NCI-H1694 treated with DMSO at 0.1 percent for 48 hours (cell line): ENCODE measurements around the gene CRTC1.

Source experiments
- DNase-seq: peaks from one replicate; lab custom pipeline; 2025; lab: John Stamatoyannopoulos, UW

CRTC1 gene

DNA sequence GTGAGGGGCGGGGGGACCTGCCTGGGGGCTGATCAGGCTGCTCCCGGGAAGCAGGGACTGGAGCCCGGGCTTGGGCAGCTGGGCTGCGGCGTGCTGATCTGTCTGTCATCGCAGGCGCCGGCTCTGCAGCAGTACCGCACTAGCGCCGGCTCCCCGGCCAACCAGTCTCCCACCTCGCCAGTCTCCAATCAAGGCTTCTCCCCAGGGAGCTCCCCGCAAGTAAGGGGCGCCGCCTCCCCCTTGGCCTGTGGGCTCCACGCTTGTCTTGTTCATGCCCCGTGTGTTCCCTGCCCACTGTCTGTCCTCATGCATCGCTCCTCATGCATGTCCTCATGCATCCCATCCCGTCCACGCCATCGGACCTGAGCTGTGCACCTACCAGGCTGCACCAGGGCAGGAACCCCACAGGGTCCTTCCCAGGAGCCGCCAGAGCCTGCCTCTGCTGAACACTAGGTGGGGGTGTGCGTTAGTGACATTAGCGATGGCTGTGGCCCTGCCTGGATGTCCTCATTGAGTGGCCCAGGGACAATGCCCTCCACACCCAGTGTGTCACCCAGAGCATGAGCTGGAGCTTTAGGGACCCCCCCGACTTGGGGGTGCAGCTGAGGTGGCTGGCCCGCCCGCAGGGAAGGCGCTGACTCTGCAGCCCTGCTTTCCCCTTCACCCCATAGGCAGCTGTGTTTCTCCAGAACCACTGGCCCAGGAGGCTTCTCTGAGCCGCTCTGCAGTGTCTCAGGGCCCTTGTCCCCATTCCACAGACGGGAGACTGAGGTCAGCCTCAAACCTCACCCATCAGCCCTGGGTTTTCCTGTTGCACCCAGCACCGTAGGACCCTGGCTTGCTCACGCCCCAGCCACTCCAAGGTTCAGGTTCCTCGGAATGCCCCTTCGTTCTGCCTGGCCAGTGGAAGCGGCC is 88.1 kb downstream of the CRTC1 start:
- no peak for DNase-seq

DNA sequence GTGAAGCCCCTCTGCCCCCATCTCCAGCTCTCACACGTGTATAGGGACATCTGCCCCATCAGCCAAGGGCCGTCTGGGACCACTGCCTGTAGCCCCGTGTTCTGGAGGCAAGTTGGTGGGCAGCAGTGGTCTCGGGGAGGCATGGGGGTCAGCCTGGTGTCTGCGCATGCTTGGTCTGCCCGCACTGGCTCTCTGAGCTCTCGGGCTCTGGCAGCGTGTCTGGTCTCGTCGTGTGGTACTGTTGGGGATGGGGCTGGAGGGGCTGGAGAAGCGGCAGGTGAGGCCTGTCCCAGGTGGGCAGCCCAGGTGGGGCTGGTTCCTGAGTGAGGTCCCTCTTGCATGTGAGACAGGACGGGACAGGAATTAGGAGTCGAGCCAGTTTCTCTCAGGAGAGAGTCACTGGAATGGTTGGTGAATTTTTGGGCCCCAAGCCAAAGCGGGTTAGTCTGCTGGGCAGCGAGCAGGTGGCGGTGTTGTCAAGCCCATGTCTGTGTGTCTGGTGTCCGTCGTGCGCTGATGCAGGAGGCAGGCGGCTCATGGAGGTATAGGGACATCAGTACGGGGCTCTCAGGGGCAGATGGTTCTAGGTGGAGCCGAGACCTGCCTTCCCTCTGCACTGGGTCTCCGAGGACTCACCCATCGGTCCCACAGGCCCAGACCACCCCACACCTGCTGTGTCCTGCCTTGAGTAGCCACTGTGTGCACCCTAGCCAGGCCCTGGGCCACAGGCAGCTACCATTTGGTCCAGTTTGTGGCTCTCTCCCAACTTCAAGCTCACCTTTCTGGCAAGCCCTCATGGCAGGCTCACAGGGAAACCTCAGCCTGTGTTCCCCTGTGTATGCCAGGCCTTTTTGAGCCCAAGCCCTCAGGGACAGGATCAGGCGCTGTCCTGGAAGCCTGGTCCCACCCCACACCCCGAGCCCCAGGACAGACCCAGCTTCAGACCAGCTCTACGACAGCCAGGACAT is 89.4 kb downstream of the CRTC1 start:
- DNase-seq, result no peak

DNA sequence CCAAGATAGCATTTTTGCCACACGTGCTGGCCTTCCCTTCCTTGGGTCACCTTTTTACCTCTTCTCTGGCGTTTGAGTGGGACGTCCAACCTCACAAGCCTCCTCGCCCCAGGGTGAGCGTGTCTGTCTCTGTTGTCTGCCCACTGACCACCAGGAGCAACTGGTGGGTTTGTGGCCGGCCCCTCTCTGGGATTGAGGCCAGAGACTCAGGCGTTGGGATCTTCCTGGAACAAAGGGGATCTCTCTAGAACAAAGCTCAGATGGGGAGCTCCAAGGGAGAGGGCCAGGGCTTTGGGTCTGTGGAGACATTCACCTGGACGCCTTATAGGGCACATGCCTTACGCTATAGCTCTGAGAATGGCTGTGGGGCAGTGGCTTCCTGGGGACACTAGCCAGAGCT is 90.2 kb downstream of the CRTC1 start:
- DNase-seq, result no peak

DNA sequence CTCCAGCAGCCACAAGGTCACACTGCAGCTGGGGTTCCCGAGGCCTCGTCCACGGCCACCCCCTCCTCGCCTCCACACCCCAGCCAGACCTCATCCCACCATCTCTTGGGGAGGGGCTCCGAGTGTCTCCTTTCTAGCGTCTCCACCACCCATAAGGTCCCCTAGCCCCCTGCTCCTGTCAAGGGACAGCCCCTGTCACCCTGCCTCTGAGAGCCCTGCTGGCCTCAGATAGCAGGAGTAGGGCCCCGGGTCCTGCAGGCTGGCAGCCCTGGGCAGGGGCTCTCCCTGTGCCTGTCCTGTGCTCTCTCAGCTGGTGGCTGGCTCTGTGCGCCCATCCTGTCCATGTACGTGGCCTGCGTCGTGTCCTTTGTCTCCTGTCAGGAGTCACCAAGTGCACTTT is 90.6 kb downstream of the CRTC1 start:
- no peak for DNase-seq

DNA sequence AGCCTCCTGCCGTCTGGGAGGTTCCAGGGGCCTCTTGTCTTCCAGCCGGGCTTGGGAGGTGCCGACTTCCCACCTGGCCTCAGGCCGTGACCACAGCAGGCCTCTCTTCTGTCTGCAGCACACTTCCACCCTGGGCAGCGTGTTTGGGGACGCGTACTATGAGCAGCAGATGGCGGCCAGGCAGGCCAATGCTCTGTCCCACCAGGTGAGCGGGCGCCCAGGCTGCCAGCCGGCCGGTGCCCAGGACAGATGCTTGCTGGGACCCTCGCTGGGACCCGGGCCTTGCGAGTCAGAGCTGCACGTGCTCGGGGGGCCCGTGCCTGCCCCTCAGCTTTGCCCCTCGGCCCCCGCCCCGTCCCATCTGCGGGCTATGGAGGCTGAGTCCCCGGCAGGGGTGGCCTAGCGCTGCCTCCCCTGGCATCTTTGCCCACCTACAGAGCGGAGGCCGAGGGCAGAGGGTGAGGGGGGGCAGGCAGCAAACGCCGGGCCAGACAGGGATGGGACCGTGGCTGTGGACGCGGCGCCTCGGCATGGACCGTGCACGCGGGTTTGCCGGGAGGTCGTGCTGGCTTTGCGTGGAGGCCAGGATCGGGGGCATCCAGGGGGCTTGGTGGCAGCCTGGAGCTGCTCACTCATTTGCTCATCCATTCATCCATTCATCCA is 91.4 kb downstream of the CRTC1 start:
- no peak for DNase-seq

DNA sequence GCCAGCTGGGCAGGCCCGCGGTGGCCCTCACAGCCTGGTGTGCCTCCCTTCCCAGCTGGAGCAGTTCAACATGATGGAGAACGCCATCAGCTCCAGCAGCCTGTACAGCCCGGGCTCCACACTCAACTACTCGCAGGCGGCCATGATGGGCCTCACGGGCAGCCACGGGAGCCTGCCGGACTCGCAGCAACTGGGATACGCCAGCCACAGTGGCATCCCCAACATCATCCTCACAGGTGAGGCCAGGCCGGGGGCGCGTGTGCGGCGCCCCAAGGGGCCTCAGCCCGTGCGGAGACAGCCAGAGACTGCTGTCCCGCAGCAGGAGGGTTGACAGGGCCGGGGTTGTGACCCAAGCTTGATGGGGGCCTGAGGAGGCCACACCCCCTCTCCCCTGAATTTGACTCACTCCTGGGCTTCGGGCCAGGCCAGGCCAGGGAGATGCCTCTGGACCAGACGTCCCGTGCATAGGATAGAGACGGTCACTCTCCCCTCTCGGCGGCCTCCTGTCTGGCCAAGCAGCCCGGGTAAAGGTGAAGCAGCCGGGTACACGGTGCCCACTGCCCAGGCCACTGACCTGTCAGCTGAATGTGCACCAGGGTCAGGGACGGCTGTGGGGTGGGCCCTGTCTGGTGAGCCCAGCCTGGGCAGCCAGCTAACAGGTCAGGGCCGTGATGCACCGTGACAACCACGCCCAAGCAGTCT is 92.3 kb downstream of the CRTC1 start:
- no peak for DNase-seq

DNA sequence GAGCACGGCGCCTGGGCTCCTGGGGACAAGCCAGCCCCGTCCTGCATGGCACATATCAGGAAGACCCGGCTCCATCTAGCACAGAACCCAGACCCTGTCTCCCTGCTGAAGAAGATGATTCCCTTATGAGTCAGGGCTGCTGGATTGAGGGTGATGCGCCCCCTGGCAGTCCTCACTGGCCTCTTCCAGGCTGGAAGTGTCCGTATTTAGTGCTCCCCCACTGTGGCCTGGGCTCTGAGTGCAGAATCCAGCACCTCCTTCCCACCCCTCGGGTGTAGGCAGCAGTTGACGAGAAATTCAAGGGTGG is 92.8 kb downstream of the CRTC1 start:
- DNase-seq, result no peak

DNA sequence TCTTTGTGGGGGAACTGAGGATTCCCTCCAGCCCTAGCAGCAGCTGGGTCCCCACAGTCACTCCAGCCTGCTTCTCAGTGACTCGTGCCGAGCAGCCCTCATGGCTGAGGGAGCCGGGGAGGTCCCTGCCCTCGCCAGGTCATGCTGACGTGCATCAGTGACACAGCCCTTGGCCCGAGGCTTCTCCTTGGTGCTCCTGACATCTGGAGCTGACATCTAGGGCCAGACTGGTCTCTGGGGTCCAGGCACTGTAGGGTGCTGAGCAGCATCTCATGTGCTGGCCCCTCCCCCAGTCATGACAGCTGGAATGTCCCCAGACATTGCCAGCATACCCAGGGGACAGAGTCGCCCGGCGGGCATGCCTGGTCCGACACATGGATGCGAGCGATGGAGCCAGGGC is 93.3 kb downstream of the CRTC1 start:
- no peak for DNase-seq

DNA sequence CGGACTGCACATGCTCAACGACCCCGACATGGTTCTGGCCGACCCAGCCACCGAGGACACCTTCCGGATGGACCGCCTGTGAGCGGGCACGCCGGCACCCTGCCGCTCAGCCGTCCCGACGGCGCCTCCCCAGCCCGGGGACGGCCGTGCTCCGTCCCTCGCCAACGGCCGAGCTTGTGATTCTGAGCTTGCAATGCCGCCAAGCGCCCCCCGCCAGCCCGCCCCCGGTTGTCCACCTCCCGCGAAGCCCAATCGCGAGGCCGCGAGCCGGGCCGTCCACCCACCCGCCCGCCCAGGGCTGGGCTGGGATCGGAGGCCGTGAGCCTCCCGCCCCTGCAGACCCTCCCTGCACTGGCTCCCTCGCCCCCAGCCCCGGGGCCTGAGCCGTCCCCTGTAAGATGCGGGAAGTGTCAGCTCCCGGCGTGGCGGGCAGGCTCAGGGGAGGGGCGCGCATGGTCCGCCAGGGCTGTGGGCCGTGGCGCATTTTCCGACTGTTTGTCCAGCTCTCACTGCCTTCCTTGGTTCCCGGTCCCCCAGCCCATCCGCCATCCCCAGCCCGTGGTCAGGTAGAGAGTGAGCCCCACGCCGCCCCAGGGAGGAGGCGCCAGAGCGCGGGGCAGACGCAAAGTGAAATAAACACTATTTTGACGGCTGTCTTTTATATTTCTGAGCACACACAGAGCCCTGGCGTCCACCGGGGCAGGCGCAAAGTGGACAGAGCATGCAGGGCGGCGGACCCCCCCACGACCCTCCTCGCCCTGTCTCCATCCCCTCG is 94.0 kb downstream of the CRTC1 start:
- DNase-seq, result no peak

DNA sequence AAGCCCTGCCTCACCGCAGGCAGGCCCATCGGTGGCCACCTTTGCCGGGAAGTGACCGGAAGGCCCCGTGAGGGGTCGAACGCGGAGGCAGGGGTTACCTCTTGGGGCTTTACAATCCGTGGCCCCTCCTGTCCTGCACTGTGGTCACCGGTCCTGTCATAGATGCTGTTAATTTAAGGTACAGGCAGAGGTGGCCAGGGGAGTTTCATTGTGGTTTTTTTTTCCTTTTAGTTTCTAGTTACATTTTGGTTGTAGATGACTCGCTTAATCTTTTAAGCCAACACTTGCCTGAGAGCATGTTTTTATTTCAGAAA is 94.6 kb downstream of the CRTC1 start:
- no peak for DNase-seq

DNA sequence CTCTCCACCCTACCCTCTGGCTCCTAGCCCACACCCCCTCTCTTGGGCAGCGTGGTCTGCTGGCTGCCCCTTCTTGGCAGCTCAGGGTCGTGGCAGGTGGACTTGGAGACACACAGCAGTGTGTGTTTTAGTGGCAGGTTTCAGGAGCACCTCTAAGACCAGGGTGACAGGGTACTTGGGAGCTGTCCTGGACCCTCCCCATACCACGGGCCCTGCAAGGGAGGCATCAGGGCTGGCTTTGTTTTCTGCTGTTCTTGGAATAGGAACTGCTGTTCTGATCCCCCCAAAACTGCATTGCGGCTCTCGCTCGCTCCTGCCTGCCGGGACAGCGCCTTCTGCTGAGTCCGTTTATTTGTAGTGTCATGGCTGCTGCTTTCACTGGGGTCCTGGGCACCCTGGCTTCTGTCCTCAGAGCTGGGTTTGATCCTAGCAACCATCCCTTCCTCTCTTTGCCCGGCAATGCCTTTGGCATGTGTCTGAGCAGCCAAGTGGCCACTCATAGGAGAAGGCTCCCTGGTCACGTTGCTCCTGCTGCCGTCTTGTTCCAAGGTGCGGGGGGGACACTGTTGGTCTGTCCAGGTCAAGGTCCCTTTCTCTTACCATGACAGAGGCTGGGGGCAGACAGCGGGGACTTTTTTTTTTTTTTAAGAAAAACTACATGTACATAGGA is 95.5 kb downstream of the CRTC1 start:
- no peak for DNase-seq

DNA sequence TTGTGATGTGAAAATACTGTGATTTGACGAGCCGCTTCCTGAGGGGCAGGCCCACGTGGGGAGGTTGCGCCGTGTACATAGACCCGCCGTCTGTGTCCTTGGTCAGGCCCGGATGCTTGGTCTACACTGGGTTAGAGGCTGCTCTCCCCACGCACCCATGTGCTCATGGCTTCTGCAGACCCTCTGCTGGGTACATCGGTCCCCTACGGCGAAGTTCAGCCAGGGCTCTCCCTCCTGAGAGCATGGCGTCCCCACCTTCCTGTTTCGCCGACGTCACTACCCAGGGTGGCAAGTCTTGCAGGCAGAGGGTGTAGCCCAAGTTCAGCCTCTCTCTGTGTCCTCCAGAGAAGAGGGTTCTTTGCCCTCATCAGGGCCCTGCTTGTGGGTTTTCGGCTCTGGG is 96.6 kb downstream of the CRTC1 start:
- DNase-seq, result no peak

DNA sequence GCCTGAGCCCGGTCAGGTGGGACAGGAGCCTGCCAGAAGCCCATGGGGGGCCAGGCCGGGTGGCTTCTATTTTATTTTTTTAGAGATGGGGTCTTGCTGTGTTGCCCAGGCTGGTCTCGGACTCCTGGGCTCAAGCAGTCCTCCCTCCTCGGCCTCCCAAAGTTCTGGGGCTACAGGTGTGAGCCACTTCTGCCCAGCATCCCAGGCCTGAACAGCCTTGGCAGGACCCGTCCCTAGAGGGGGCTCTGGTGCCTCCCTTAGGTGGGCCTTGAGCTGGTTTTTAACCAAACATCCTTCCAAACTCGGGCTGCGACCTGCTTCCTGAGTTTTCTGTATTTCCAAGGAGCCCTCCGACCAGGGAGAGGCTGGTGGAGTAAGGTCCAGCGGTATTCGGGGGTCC is 97.2 kb downstream of the CRTC1 start:
- DNase-seq, result no peak

DNA sequence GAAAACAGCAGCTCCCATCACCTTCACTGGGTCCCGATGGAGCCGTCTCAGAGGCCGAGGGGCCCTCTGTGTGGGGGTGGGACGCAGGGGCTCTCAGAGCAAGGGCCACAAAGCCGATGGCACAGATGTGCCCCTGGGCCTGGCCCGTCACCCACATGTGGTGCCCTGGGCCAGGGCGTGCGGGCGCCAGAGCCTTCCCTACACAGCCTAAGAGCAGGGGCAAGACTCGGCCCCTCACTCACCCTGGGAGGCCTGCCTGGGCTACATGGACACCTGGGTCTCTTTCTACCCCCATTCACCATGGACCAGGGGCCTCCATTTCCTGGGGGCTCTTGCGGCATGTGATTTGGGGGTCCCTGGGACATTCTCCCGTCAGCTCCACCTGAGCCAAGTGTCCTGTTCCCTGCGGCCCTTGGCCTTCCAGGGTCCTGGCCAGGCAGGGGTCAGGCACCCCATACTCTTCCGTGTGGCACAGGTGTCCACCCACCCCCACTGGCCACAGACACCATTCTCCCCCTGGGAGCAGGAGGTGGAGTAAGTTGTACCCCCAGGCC is 97.6 kb downstream of the CRTC1 start:
- no peak for DNase-seq

DNA sequence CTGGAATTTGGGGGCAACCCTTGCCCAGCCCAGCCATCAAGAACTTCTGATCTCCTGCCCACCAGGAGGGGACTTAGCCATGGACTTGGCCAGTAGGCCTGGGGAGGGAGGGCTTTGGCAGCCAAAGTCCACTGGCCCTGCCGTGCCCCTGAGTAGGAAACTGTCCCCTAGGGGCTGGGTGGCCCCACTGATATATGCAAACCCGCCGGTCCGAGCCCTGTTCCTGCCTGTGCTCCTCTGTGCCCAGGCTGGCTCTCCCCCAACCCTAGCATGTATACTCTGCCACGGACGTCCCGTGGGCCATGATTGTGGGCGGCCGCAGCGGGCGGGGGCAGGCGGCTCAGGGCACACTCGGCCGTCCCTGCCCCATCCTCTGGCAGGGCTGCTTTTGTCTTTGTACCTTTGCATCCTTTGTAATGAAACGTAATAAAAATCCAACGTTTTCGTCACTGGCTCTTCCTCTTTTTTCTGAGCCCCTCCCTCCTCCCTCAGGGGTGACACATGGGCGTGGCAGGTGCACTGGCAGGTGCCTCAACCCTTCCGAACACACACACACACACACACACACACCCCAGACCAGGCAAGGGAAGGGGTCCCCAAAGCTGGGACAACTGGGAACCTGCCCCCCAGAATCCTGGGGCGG is 98.5 kb downstream of the CRTC1 start:
- DNase-seq, result no peak

DNA sequence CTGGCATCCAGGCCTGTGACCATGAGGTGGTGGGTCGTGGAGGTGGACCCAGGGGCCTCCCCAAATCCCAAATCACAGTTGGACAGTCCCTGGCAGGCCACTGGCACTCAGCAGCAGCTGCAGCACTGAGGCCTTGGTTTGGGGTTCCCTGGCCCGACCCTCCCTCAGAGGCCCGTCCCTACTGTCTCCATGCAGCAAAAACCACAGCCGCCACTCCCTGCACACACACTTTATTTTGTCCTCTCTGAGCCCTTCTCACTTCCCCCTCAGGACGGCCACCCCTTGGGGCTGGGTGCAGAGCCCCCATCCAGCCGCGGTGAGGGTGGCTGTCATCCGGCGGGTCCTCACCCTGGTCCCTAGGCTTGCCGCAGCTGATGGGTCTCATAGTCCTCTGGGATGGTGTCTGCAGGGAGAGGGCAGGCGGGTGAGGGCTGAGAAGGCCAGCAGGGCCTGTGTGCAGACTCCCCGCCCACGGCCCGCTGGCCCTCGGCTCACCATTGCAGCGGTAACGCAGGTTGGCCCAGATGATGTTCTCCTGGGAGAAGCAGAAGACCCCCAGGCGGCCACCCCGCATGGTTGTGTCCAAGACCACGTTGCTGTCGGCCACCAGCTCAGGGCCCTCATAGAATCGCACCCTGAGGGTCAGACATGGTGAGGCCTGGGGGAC is 99.2 kb downstream of the CRTC1 start:
- DNase-seq, result no peak

DNA sequence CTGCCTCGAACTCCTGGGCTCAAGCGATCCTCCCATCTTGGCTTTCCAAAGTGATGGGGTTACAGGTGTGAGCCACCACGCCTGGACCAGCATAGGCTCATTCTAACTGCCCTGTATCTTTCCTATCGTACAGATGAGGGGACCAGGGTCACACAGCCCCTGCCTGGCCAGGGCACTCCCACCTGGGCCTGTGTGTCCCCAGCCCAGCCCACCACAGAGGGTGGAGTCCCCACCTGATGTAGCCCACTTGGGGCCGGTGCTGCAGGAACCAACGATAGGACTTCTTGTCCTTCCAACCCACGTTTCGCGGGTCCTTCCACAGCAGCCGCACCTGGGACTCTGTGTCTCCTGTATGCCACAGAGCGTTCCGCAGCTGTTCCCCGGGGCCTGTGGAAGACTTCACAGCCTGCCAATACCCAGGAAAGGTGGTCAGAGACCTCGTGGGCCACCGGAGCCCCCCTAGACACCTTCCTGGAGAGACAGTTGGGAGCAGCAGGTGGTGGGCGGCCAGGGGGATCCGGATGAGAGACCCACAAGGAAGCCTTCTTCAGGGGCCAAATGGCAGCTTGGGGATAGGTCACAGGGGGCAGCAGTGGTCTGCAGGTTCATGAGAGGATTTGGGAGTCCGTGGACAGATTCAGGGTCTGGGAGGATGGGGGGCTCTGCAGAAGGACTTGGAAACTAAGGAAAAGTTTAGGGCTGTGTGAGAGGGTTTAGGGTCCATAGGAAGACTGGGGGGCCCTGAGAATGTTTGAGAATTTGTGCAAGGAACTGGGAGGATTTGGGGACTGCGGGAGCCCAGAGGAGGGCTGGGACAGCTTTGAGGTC is 100.7 kb downstream of the CRTC1 start:
- DNase-seq, result no peak

DNA sequence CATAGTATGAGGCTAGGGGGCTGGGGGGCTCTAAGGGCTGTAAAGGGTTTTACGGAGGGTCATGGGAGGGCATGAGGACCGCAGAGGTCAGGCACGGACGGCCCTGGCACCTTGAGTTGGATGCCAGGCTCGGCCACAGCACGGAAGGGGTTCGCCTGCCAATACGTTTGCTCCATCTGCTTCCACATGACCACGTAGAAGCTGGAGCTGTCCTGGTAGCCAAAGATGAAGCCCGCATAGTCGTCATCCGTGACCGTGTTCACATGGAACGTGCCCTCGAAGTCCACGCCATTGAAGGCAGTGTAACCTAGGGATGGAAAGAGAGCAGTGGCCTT is 101.3 kb downstream of the CRTC1 start:
- no peak for DNase-seq
